ENCODE data around the gene TGFB1. TPM values are rescaled to one million over a fixed set of nuclear protein-coding genes. Genes with fewer than 3 reads are reported as not detected.

Gene TGFB1
- total RNA-seq, 1 donor from 2014 or later = 195 TPM

GRCh38 chr19:41330946-41331678 is 22.6 kb downstream of the TGFB1 start:
- no peak overlapping the region for H3K4me3 Mint-ChIP-seq (ENCODE audit: unreplicated experiment)
- H3K4me1 Mint-ChIP-seq (ENCODE audit: low read depth) = peaks cover 35% of the 10 kb centered on the region
- peaks cover 30% of the 10 kb centered on the region for H3K36me3 Mint-ChIP-seq (ENCODE audit: low read depth)
- no peaks in the 10 kb centered on the region for H3K9me3 Mint-ChIP-seq (ENCODE audit: low read depth)
- DNase-seq (ENCODE audit: low spot score) = no peak
- TF ChIP-seq, protein P1, sequence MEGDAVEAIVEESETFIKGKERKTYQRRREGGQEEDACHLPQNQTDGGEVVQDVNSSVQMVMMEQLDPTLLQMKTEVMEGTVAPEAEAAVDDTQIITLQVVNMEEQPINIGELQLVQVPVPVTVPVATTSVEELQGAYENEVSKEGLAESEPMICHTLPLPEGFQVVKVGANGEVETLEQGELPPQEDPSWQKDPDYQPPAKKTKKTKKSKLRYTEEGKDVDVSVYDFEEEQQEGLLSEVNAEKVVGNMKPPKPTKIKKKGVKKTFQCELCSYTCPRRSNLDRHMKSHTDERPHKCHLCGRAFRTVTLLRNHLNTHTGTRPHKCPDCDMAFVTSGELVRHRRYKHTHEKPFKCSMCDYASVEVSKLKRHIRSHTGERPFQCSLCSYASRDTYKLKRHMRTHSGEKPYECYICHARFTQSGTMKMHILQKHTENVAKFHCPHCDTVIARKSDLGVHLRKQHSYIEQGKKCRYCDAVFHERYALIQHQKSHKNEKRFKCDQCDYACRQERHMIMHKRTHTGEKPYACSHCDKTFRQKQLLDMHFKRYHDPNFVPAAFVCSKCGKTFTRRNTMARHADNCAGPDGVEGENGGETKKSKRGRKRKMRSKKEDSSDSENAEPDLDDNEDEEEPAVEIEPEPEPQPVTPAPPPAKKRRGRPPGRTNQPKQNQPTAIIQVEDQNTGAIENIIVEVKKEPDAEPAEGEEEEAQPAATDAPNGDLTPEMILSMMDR (IDR thresholded peaks at IDR 0.05) = no peak
- H3K27me3 Mint-ChIP-seq (ENCODE audit: low read depth) = no peaks in the 10 kb centered on the region
- no peak overlapping the region for H3K27ac Mint-ChIP-seq (ENCODE audit: unreplicated experiment)

GRCh38 chr19:41330481-41330880 is 23.2 kb downstream of the TGFB1 start:
- H3K4me3 Mint-ChIP-seq (ENCODE audit: unreplicated experiment) = no peak overlapping the region
- H3K36me3 Mint-ChIP-seq (ENCODE audit: low read depth) = peaks cover 29% of the 10 kb centered on the region
- H3K27ac Mint-ChIP-seq (ENCODE audit: unreplicated experiment) = no peak overlapping the region
- TF ChIP-seq, protein P1 (IDR thresholded peaks at IDR 0.05) = no peak
- no peaks in the 10 kb centered on the region for H3K9me3 Mint-ChIP-seq (ENCODE audit: low read depth)
- H3K27me3 Mint-ChIP-seq (ENCODE audit: low read depth) = no peaks in the 10 kb centered on the region
- H3K4me1 Mint-ChIP-seq (ENCODE audit: low read depth) = peaks cover 39% of the 10 kb centered on the region
- DNase-seq (ENCODE audit: low spot score) = no peak

- TF ChIP-seq, protein P1 (IDR thresholded peaks at IDR 0.05) = no peak
- DNase-seq (ENCODE audit: low spot score) = no peak
- Mint-ChIP-seq H3K9me3 (ENCODE audit: low read depth) (no peaks in the 10 kb centered on the region), H3K4me1 (ENCODE audit: low read depth) (peaks cover 55% of the 10 kb centered on the region), H3K27me3 (ENCODE audit: low read depth) (no peaks in the 10 kb centered on the region), H3K4me3 (ENCODE audit: unreplicated experiment) (no peak overlapping the region), H3K27ac (ENCODE audit: unreplicated experiment) (peak overlapping the region; percentile 97), H3K36me3 (ENCODE audit: low read depth) (peaks cover 29% of the 10 kb centered on the region)
Measured at GRCh38 chr19:41328842-41329225, 24.9 kb downstream of the TGFB1 start.

GRCh38 chr19:41328157-41328841 is 25.4 kb downstream of the TGFB1 start:
- H3K36me3 Mint-ChIP-seq (ENCODE audit: low read depth) = peaks cover 29% of the 10 kb centered on the region
- H3K9me3 Mint-ChIP-seq (ENCODE audit: low read depth) = no peaks in the 10 kb centered on the region
- peak overlapping the region; percentile 97 for H3K27ac Mint-ChIP-seq (ENCODE audit: unreplicated experiment)
- H3K27me3 Mint-ChIP-seq (ENCODE audit: low read depth) = no peaks in the 10 kb centered on the region
- TF ChIP-seq, protein P1 (IDR thresholded peaks at IDR 0.05) = no peak
- peak overlapping the region; percentile 39 for H3K4me3 Mint-ChIP-seq (ENCODE audit: unreplicated experiment)
- H3K4me1 Mint-ChIP-seq (ENCODE audit: low read depth) = peaks cover 60% of the 10 kb centered on the region
- no peak for DNase-seq (ENCODE audit: low spot score)

GRCh38 chr19:41327576-41328156 is 26.1 kb downstream of the TGFB1 start:
- no peak for DNase-seq (ENCODE audit: low spot score)
- no peaks in the 10 kb centered on the region for H3K9me3 Mint-ChIP-seq (ENCODE audit: low read depth)
- H3K4me3 Mint-ChIP-seq (ENCODE audit: unreplicated experiment) = peak overlapping the region; percentile 39
- TF ChIP-seq, protein P1 (IDR thresholded peaks at IDR 0.05) = no peak
- peaks cover 66% of the 10 kb centered on the region for H3K4me1 Mint-ChIP-seq (ENCODE audit: low read depth)
- peaks cover 30% of the 10 kb centered on the region for H3K36me3 Mint-ChIP-seq (ENCODE audit: low read depth)
- peak overlapping the region; percentile 97 for H3K27ac Mint-ChIP-seq (ENCODE audit: unreplicated experiment)
- no peaks in the 10 kb centered on the region for H3K27me3 Mint-ChIP-seq (ENCODE audit: low read depth)
